ENCODE data around the gene SNX25.
"Not testable (repeated sequence)": the region's sequence is repeated elsewhere in the genome, so short reads cannot be mapped to it uniquely, and the experiment has no call there.

SNX25 gene

DNA sequence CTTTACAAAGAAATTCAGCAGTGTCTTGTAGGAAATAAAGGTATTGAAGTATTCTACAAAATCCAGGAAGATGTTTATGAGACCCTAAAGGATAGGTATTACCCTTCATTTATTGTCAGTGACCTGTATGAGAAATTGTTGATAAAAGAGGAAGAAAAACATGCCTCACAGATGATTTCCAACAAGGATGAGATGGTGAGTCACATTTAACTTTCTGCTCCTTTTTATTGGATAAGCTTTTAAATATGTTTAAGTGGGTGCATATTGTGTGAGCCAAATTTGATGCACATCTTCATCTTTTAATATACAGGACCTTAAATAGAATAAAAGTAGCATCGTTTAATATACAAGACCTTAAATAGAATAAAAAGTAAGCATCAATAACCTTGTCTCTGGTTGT is 114.2 kb downstream of the SNX25 start:
- TF ChIP-seq, protein P1, sequence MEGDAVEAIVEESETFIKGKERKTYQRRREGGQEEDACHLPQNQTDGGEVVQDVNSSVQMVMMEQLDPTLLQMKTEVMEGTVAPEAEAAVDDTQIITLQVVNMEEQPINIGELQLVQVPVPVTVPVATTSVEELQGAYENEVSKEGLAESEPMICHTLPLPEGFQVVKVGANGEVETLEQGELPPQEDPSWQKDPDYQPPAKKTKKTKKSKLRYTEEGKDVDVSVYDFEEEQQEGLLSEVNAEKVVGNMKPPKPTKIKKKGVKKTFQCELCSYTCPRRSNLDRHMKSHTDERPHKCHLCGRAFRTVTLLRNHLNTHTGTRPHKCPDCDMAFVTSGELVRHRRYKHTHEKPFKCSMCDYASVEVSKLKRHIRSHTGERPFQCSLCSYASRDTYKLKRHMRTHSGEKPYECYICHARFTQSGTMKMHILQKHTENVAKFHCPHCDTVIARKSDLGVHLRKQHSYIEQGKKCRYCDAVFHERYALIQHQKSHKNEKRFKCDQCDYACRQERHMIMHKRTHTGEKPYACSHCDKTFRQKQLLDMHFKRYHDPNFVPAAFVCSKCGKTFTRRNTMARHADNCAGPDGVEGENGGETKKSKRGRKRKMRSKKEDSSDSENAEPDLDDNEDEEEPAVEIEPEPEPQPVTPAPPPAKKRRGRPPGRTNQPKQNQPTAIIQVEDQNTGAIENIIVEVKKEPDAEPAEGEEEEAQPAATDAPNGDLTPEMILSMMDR (IDR thresholded peaks at IDR 0.05; ENCODE audit: insufficient read depth, low read depth, low read length, missing control alignments) = no peak
- no peak for DNase-seq (ENCODE audit: low read depth)
- H3K4me3 ChIP-seq (ENCODE audit: low read length) = no peak overlapping the region

DNA sequence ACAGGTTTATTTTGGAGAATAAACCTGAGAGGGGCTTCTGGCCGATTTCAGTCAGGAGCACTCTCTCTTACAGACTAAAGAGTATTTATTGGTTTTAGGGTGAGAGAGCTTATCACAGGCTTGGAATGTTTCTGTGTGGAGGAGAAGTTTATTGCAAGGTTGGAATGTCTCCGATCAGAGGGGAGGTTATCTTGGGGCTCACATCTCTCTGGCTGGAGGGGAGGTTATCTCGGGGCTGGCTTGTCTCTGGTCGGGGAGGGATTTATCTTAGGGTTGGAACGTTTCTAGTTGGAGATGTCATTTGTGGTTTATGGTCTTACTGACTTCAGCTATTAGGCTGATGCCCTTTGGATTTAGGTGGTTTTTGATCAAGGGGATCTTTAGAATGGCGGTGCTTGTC is 115.0 kb downstream of the SNX25 start:
- not testable (repeated sequence) for H3K4me3 ChIP-seq (ENCODE audit: low read length); DNase-seq (ENCODE audit: low read depth)

DNA sequence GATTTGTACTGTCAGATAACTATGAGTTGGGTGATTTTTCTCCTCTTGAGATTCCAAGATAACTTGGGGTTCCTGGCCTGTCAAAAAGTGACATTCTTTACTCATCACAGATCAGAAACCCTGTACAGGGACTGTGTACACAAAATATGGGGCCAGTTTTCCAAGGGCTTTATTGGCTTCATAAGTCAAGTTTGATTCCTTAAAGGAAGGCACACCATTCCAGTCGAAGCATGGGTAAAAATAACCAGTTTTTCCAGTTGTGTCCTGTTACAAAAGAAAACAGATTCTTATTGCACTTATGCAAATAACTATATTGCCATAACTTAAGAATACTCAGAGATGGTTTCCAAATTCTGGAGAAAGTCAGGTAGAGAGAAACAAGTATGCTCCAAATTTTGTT is 116.3 kb downstream of the SNX25 start:
- peak; percentile 60 for DNase-seq (ENCODE audit: low read depth)

DNA sequence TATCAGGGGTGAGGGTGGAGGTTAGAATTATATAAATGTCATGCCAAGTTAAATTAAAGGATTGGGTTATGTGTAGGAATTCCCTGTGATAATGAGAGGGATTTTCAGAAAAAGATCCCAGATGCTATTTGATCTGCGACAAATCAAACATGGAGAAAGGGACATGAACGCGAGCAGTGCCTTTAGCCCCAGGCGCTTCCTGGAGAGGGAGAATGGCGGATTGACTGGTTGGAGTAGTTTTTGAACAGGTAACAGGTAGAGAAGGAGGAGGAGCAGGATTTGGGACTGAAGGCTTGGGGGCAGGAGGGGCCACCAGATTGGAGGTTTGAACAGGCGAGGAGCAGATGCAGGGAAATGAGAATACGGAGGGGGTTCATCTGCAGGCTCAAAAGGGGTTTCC is 119.2 kb downstream of the SNX25 start:
- H3K4me3 ChIP-seq (ENCODE audit: low read length) = no peak overlapping the region
- DNase-seq (ENCODE audit: low read depth) = no peak
- TF ChIP-seq, protein P1 (IDR thresholded peaks at IDR 0.05; ENCODE audit: insufficient read depth, low read depth, low read length, missing control alignments) = no peak

More for the DNA sequence above, 116.3 kb downstream of the SNX25 start:
- not testable (repeated sequence) for H3K4me3 ChIP-seq (ENCODE audit: low read length)

DNA sequence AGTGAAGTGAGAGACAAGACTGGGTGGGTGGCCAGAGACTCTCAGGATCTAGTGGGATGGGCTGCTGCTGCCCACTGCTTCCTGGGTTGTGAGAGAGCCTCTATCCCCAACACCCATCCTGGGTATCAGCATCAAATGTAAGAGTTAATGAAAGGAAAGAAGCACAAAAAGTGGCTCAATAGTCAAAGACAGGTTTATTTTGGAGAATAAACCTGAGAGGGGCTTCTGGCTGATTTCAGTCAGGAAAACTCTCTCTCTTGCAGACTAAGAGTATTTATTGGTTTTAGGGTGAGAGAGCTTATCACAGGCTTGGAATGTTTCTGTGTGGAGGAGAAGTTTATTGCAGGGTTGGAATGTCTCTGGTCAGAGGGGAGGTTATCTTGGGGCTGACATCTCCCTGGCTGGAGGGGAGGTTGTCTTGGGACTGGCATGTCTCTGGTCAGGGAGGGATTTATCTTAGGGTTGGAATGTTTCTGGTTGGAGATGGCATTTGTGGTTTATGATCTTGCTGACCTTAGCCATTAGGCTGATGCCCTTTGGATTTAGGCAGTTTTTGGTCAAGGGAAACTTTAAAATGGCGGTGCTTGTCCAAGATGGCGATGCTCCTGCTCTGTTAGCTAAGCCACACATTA is 120.6 kb downstream of the SNX25 start:
- H3K4me3 ChIP-seq (ENCODE audit: low read length); DNase-seq (ENCODE audit: low read depth): not testable (repeated sequence)

DNA sequence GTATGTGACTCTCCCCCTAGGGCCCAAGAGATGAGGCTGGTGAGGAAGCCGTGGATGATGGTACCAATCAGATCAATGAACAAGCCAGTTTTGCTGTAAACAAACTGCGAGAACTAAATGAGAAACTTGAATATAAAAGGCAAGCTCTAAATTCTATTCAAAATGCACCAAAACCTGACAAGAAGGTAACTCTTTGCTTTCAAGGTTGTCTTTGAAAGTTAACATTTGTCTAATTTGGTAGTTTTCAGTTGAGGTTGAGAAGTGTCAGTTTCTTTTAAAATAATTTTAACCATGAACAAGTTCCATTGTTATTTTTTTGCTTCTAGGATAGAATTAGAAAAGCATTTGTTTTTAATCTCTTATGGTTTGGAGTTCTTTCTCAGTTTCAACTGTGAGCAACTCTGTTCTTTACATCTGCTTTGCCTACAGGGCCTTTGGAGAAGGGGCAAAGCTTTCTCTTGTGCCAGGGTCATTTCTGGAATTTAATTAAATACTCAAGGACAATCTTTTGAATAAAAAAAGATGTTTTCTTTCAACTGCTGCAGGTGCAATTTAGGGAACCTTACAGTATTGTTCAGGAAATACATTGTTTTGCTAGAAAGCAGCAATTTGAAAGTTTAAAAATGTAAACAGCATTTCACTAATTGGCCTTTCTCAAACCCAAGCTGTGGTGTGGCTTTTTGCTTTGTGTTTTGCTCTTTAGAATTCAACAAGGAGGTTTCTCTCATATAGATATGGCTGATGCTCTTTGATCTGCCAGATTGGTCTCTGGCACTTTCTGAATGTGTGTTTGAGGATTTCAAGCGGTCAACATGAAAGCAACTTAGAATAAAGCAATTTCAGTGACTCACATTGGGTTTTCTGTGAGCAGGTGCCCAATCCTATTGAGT is 123.4 kb downstream of the SNX25 start:
- H3K4me3 ChIP-seq (ENCODE audit: low read length) = no peak overlapping the region
- no peak for DNase-seq (ENCODE audit: low read depth)
- TF ChIP-seq, protein P1 (IDR thresholded peaks at IDR 0.05; ENCODE audit: insufficient read depth, low read depth, low read length, missing control alignments) = no peak

DNA sequence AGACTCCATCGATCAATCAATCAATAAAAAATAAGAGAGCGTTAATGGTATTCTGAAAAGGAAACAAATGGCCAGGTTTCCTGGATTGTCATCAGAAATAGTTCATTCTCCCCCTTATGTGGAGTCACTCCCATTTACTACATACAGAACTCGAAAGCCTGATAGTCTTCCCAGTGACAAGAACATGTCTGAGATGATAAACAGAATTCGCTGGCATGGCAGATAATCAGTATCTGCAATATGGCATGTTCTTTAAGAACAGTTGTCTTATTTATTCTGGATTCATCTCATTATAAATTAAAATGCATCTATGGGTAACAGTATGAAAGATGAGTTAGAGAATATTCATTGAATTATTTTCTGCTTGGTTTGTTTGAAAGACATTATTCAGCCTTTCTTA is 124.9 kb downstream of the SNX25 start:
- H3K4me3 ChIP-seq (ENCODE audit: low read length) = no peak overlapping the region
- TF ChIP-seq, protein P1 (IDR thresholded peaks at IDR 0.05; ENCODE audit: insufficient read depth, low read depth, low read length, missing control alignments) = no peak
- no peak for DNase-seq (ENCODE audit: low read depth)

DNA sequence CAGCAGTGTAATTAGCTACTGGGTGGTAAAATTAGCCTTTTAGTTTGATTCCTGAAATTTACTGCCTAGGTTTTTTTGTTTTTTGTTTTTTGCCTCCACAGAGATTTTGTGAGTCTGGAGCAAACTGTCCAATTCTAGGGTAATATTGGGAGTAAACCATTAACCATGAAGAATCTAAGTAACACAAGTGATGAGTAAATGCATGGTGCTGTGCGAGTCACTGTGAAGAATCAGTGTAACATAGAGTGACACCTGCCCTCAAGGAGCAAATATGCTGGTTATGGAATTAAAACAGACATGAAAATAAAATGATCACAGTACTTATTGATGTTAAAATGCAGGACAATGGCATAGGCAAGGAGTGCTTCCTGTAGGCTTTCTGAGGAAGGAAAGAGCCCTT is 126.2 kb downstream of the SNX25 start:
- DNase-seq (ENCODE audit: low read depth) = peak; percentile 12
- TF ChIP-seq, protein P1 (IDR thresholded peaks at IDR 0.05; ENCODE audit: insufficient read depth, low read depth, low read length, missing control alignments) = no peak
- H3K4me3 ChIP-seq (ENCODE audit: low read length) = no peak overlapping the region

All from epithelial cell of esophagus (primary cell).